ENCODE results near the gene TINAG. TPM values are rescaled to one million over a fixed set of nuclear protein-coding genes. Genes with fewer than 3 reads are reported as not detected.

Gene TINAG
- total and polyA plus RNA-seq, 2 donors (not counting 3 experiments of a cell fraction or from before 2014, with no cell fraction given): not detected

GRCh38 chr6:54264581-54265272 is 43.5 kb upstream of the TINAG start:
- FAIRE-seq (no peak), DNase-seq (ENCODE audit: low read depth, low spot score) (peak; percentile 51)
- Histone ChIP-seq H3K4me3 (replicated peaks in 1 of 3; ENCODE audit: insufficient read depth in 1 of 3, low read depth in 1 of 3, low read length in 3 of 3) (no peak overlapping the region), H2AFZ (ENCODE audit: low read depth, low read length) (no peak overlapping the region), H3K4me2 (ENCODE audit: insufficient read depth, low read length) (no peak overlapping the region), H3K4me1 (ENCODE audit: control insufficient read depth, extremely low read depth, insufficient read depth, low read length) (peaks cover 7% of the 10 kb centered on the region), H3K9ac (replicated peaks; ENCODE audit: extremely low read depth, insufficient read depth, low read length) (no peak overlapping the region), H3K9me3 (replicated peaks; ENCODE audit: control insufficient read depth, insufficient read depth, low read length) (no peaks in the 10 kb centered on the region), H3K9me1 (replicated peaks; ENCODE audit: control insufficient read depth, extremely low read depth, insufficient read depth, low read length) (no peaks in the 10 kb centered on the region), H4K20me1 (replicated peaks; ENCODE audit: control insufficient read depth, extremely low read depth, insufficient read depth, low read length) (no peaks in the 10 kb centered on the region), H3K27ac (ENCODE audit: insufficient read depth, low read depth, low read length) (peak overlapping the region; percentile 12), H3K79me2 (ENCODE audit: control insufficient read depth, insufficient read depth, low read length) (no peaks in the 10 kb centered on the region), H3K36me3 (ENCODE audit: control insufficient read depth in 2 of 2, extremely low read depth in 1 of 2, insufficient read depth in 2 of 2, low read length in 2 of 2) (no peaks in the 10 kb centered on the region), H3K27me3 (ENCODE audit: control insufficient read depth in 2 of 2, insufficient read depth in 2 of 2, low read length in 2 of 2) (no peaks in the 10 kb centered on the region)
- intact Hi-C loops (cut with micrococcal nuclease) (loop anchor here (5.0 kb wide), 1 partner anchor 212 kb away; no protein-coding TSS in a partner anchor), dilution Hi-C loops (cut with MboI; ENCODE audit: extremely low pct_ligation_motif_present, low sequenced_read_pairs) (no loop called here)
- TF ChIP-seq FOS (IDR thresholded peaks at IDR 0.05; ENCODE audit: borderline replicate concordance, insufficient read depth, low read length) (peak; percentile 38), POLR2A (IDR thresholded peaks at IDR 0.05; ENCODE audit: low read depth, low read length) (no peak)
- ChIA-PET POLR2A (no interaction called here), CTCF (interaction anchor here (0.8 to 8.3 kb wide), 9 partner anchors 9 to 546 kb away, joined by 3 to 94 read pairs (median 3); no protein-coding TSS in a partner anchor)
- no TSS peak for BruUV-seq (replicated peaks)

- Histone ChIP-seq H3K4me3 (replicated peaks in 1 of 3; ENCODE audit: insufficient read depth in 1 of 3, low read depth in 1 of 3, low read length in 3 of 3) (no peak overlapping the region), H3K27ac (ENCODE audit: insufficient read depth, low read depth, low read length) (no peak overlapping the region), H3K79me2 (ENCODE audit: control insufficient read depth, insufficient read depth, low read length) (no peaks in the 10 kb centered on the region), H4K20me1 (replicated peaks; ENCODE audit: control insufficient read depth, extremely low read depth, insufficient read depth, low read length) (no peaks in the 10 kb centered on the region), H3K4me1 (ENCODE audit: control insufficient read depth, extremely low read depth, insufficient read depth, low read length) (peaks cover 7% of the 10 kb centered on the region), H3K27me3 (ENCODE audit: control insufficient read depth in 2 of 2, insufficient read depth in 2 of 2, low read length in 2 of 2) (no peaks in the 10 kb centered on the region), H2AFZ (ENCODE audit: low read depth, low read length) (no peak overlapping the region), H3K4me2 (ENCODE audit: insufficient read depth, low read length) (no peak overlapping the region), H3K9me1 (replicated peaks; ENCODE audit: control insufficient read depth, extremely low read depth, insufficient read depth, low read length) (no peaks in the 10 kb centered on the region), H3K9ac (replicated peaks; ENCODE audit: extremely low read depth, insufficient read depth, low read length) (no peak overlapping the region), H3K9me3 (replicated peaks; ENCODE audit: control insufficient read depth, insufficient read depth, low read length) (no peaks in the 10 kb centered on the region), H3K36me3 (ENCODE audit: control insufficient read depth in 2 of 2, extremely low read depth in 1 of 2, insufficient read depth in 2 of 2, low read length in 2 of 2) (no peaks in the 10 kb centered on the region)
- CTCF ChIA-PET: interaction anchor here (1.0 to 8.3 kb wide), 7 partner anchors 11 to 803 kb away, joined by 3 to 94 read pairs (median 4); no protein-coding TSS in a partner anchor
- DNase-seq (ENCODE audit: low read depth, low spot score): no peak
- POLR2A ChIA-PET: no interaction called here
- intact Hi-C loops (cut with micrococcal nuclease) (loop anchor here (5.0 kb wide), 1 partner anchor 214 kb away; no protein-coding TSS in a partner anchor), dilution Hi-C loops (cut with MboI; ENCODE audit: extremely low pct_ligation_motif_present, low sequenced_read_pairs) (no loop called here)
- no peak for FAIRE-seq
- BruUV-seq (replicated peaks): no TSS peak
- TF ChIP-seq POLR2A (IDR thresholded peaks at IDR 0.05; ENCODE audit: low read depth, low read length) (no peak), CTCF (IDR thresholded peaks at IDR 0.05; ENCODE audit: extremely low read depth in 1 of 2, insufficient read depth in 1 of 2, low read depth in 1 of 2, low read length in 2 of 2) (peak in 1 of 2 donors; percentile 15)
These were observed 41.8 kb upstream of the TINAG start for GRCh38 chr6:54266400-54266923.
